Measurements from ENCODE around the gene SENP3. TPM values are rescaled to one million over a fixed set of nuclear protein-coding genes. Genes with fewer than 3 reads are reported as not detected.

SENP3 gene
- total RNA-seq, 1 experiment from 2014 or later, result 30.2 TPM

DNA sequence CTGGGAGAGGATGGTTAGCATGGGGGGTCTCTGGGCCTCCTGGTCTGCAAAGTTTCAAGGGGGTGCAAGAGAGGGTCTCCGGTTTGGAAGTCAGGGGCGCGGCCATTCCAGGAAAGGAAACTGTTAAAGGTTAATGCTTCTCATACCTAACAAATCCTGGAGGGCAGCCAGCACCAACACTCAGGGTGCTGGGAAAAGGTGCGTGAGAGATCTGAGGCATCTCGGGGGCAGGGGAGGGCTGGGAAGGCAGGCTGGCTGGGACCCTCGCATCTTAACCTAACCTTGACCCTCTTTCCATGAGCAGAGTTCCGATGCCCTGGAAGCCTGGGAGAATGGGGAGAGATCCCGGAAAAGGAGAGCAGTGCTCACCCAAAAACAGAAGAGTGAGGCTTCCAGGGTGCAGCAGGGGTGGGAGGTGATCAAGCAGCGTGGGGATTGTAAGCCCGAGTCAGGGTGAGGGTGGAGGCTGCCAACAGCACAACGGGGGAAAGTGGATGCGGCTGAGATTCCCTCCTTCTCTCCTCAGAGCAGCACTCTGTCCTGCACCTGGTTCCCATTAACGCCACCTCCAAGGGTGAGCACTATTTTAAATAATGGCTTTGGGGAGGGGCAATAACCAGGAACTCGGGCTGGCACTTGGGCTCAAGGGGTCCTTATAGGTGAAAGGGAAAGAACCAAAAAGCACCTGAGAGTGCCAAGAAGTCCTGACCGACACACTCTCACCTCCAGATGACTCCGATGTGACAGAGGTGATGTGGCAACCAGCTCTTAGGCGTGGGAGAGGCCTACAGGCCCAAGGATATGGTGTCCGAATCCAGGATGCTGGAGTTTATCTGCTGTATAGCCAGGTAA lies 2.2 kb upstream of the SENP3 start:
- Histone ChIP-seq H3K9me3 (no peaks in the 10 kb centered on the region), H3K4me3 (ENCODE audit: low read depth, low read length) (no peak overlapping the region), H3K36me3 (ENCODE audit: control insufficient read depth, insufficient read depth, low read length) (no peaks in the 10 kb centered on the region), H3K4me1 (peaks cover 4% of the 10 kb centered on the region; the same call in 1 of the 2 replicates), H3K27me3 (replicated peaks; ENCODE audit: control insufficient read depth, insufficient read depth, low read length) (no peaks in the 10 kb centered on the region)
- TF ChIP-seq, protein P1, sequence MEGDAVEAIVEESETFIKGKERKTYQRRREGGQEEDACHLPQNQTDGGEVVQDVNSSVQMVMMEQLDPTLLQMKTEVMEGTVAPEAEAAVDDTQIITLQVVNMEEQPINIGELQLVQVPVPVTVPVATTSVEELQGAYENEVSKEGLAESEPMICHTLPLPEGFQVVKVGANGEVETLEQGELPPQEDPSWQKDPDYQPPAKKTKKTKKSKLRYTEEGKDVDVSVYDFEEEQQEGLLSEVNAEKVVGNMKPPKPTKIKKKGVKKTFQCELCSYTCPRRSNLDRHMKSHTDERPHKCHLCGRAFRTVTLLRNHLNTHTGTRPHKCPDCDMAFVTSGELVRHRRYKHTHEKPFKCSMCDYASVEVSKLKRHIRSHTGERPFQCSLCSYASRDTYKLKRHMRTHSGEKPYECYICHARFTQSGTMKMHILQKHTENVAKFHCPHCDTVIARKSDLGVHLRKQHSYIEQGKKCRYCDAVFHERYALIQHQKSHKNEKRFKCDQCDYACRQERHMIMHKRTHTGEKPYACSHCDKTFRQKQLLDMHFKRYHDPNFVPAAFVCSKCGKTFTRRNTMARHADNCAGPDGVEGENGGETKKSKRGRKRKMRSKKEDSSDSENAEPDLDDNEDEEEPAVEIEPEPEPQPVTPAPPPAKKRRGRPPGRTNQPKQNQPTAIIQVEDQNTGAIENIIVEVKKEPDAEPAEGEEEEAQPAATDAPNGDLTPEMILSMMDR (IDR thresholded peaks at IDR 0.05; ENCODE audit: insufficient read depth in 1 of 2, low read depth in 1 of 2, low read length in 1 of 2, severe bottlenecking in 1 of 2, unreplicated experiment in 1 of 2), result no peak
- no TSS peak for BruUV-seq (replicated peaks)
- intact Hi-C loops (cut with micrococcal nuclease; ENCODE audit: unreplicated experiment), result loop anchor here (2.0 kb wide), 1 partner anchor 203 kb away; no protein-coding TSS in a partner anchor
- H3K27me3 Mint-ChIP-seq (ENCODE audit: insufficient read depth, unreplicated experiment), result no peaks in the 10 kb centered on the region
- ChIA-PET POLR2A (no interaction called here), CTCF (interaction anchor here (1.6 kb wide), 1 partner anchor 123 kb away, joined by 21 read pairs; the partner anchor contains the start of gene TMEM102)
- no peak overlapping the region for H3K4me3 Mint-ChIP-seq (ENCODE audit: unreplicated experiment)
- peaks cover 7% of the 10 kb centered on the region for H3K4me1 Mint-ChIP-seq (ENCODE audit: low read depth, unreplicated experiment)
- DNase-seq, result no peak
- H3K36me3 Mint-ChIP-seq (ENCODE audit: insufficient read depth, unreplicated experiment), result peaks cover 28% of the 10 kb centered on the region
- H3K9me3 Mint-ChIP-seq (ENCODE audit: unreplicated experiment), result no peaks in the 10 kb centered on the region
- no peak overlapping the region for H3K27ac Mint-ChIP-seq (ENCODE audit: unreplicated experiment)

DNA sequence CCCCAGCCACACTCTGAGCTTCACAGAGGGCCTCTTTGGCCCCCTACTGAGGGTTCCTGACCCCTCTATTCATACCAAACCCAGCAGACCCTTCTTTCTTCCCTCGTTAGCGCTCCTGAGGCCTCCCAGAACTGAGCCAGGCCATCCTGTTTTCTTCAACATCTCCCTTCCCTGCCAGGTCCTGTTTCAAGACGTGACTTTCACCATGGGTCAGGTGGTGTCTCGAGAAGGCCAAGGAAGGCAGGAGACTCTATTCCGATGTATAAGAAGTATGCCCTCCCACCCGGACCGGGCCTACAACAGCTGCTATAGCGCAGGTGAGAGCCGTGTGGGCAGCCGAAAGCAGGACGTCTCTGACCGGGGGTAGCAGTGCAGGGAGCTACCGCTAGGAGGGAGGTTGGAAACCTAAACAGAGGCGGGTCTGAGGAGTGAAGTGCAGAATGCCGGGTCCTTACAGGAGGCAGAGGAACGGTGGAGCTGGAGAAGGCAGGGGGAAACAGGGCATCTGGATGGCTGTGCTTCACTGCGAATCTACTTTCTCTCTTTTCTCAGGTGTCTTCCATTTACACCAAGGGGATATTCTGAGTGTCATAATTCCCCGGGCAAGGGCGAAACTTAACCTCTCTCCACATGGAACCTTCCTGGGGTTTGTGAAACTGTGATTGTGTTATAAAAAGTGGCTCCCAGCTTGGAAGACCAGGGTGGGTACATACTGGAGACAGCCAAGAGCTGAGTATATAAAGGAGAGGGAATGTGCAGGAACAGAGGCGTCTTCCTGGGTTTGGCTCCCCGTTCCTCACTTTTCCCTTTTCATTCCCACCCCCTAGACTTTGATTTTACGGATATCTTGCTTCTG lies 1.3 kb upstream of the SENP3 start:
- H3K27me3 Mint-ChIP-seq (ENCODE audit: insufficient read depth, unreplicated experiment), result no peaks in the 10 kb centered on the region
- ChIA-PET CTCF (interaction anchor here (0.5 to 1.6 kb wide), 15 partner anchors 9 to 447 kb away, joined by 3 to 21 read pairs (median 3); partner anchors contain the start of genes FXR2, SLC2A4, TMEM102 and TMEM256), POLR2A (interaction anchor here (0.6 kb wide), 2 partner anchors 51 to 279 kb away, joined by 3 read pairs; partner anchors contain the start of gene SLC2A4)
- Histone ChIP-seq H3K36me3 (ENCODE audit: control insufficient read depth, insufficient read depth, low read length) (no peaks in the 10 kb centered on the region), H3K9me3 (no peaks in the 10 kb centered on the region), H3K27me3 (replicated peaks; ENCODE audit: control insufficient read depth, insufficient read depth, low read length) (no peaks in the 10 kb centered on the region), H3K4me1 (peaks cover 4% of the 10 kb centered on the region; the same call in 1 of the 2 replicates), H3K4me3 (ENCODE audit: low read depth, low read length) (peak overlapping the region; percentile 10; the same call in 1 of the 2 replicates)
- intact Hi-C loops (cut with micrococcal nuclease; ENCODE audit: unreplicated experiment), result loop anchor here (1.0 to 2.0 kb wide), 3 partner anchors 46 to 204 kb away; partner anchors contain the start of gene TMEM102
- no TSS peak for BruUV-seq (replicated peaks)
- peaks cover 32% of the 10 kb centered on the region for H3K36me3 Mint-ChIP-seq (ENCODE audit: insufficient read depth, unreplicated experiment)
- peak overlapping the region; percentile 75 for H3K27ac Mint-ChIP-seq (ENCODE audit: unreplicated experiment)
- peaks cover 3% of the 10 kb centered on the region for H3K4me1 Mint-ChIP-seq (ENCODE audit: low read depth, unreplicated experiment)
- H3K9me3 Mint-ChIP-seq (ENCODE audit: unreplicated experiment), result no peaks in the 10 kb centered on the region
- TF ChIP-seq, protein P1 (IDR thresholded peaks at IDR 0.05; ENCODE audit: insufficient read depth in 1 of 2, low read depth in 1 of 2, low read length in 1 of 2, severe bottlenecking in 1 of 2, unreplicated experiment in 1 of 2), result peak in 1 of 2 experiments; percentile 9
- H3K4me3 Mint-ChIP-seq (ENCODE audit: unreplicated experiment), result peak overlapping the region; percentile 86
- DNase-seq, result peak in 1 of 2 experiments; percentile 23

Data from Caco-2 (cell line).